ES-I3 (cell line): ENCODE results near the gene PRKCZ.

Experiments used
- H3K36me3 ChIP-seq: 2 replicates; pipeline ENCODE4 v1.6.1; 2013; ENCODE audit warnings: mild to moderate bottlenecking, low read length, control low read depth, moderate library complexity; ENCODE audit not compliant: insufficient read depth
- H3K4me1 ChIP-seq: 2 replicates; pipeline ENCODE4 v1.6.1; 2013; ENCODE audit warnings: mild to moderate bottlenecking, control low read depth, low read length; ENCODE audit not compliant: insufficient read depth
- H3K9ac ChIP-seq: 2 replicates; pipeline ENCODE4 v1.6.1; 2013; ENCODE audit warnings: low read depth, mild to moderate bottlenecking, low read length, moderate library complexity
- H3K9me3 ChIP-seq: 2 replicates; pipeline ENCODE4 v1.6.1; 2013; ENCODE audit warnings: mild to moderate bottlenecking, low read length, moderate library complexity; ENCODE audit not compliant: control insufficient read depth, insufficient read depth

PRKCZ gene

DNA sequence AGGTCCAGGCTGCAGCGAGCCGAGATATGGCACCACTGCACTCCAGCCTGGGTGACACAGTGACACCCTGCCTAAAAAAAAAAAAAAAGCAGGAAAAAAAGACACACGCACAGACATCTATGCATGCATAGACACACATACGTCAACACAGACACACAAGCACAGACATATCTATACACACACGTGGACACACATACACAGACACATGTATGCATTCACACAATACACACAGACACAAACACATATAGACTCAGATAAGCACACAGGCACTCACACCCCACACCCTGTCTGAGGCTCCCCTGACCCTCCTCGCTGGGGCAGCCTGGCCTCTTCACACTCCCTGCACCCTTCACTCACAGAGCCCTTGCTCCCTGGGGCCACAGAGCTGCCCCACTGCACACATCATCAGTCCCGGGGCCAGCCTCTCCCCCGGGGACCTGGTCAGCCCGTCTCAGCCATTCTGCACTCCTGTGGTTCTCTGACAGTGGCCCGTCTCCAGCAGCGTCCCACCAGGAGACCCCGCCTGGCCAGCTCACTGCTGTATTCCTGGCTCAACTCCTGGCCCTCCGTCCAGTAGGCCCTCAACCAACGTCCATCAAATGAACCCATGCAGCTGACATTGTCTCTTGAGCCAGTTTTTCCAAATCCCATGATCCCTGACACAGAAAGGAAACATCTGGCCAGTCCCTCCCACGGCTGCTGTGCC, 4.6 kb upstream of the PRKCZ start:
- Histone ChIP-seq H3K4me1 (peaks cover 3% of the 10 kb centered on the region; the same call in 1 of the 2 replicates), H3K9ac (no peak overlapping the region), H3K9me3 (no peaks in the 10 kb centered on the region), H3K36me3 (no peaks in the 10 kb centered on the region)

GRCh38 chr1:2046174-2046917, 3.9 kb upstream of the PRKCZ start:
- Histone ChIP-seq H3K36me3 (no peaks in the 10 kb centered on the region), H3K4me1 (peaks cover 3% of the 10 kb centered on the region; the same call in 1 of the 2 replicates), H3K9ac (no peak overlapping the region), H3K9me3 (no peaks in the 10 kb centered on the region)

DNA sequence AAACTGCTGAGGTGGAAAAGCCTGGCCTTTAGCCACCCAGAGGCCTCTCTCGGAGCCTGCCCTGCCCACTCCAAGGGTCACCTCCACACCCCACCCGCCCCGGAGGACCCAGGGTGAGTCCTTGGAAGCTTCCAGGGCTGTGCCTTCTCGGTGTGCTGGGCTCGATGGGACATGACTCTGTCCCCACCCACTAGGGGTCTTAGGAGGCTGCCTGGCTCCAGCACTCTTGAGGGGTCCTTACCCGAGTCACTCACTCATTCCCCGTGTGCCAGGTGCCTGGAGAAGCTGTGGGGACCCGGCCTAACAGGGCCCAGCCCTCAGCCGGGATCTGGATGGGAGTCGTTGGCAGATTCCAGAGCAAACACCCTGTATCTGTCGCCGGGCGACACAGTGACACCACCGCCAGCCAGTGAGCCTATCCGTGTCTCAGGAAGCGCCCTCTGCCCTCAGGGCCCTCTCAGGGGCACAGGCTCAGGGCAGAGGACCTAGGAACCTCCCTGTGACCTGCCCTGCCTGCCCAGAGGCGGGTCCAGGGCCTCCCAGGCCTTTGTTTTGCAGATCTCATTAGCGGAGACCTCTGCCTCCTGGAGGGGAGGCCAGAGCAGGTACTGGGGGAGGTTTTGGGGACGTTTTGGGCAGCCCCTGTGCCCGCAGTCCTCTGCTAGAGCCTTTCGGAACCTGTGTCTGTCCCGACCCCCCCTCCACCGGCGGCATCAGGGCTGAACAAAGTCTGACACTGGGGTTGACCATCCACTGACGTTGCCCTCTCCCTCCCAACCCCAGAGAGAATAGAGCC, 3.1 kb upstream of the PRKCZ start:
- Histone ChIP-seq H3K4me1 (peaks cover 3% of the 10 kb centered on the region; the same call in 1 of the 2 replicates), H3K36me3 (no peaks in the 10 kb centered on the region), H3K9ac (peak overlapping the region; percentile 43; the same call in 1 of the 2 replicates), H3K9me3 (no peaks in the 10 kb centered on the region)

DNA sequence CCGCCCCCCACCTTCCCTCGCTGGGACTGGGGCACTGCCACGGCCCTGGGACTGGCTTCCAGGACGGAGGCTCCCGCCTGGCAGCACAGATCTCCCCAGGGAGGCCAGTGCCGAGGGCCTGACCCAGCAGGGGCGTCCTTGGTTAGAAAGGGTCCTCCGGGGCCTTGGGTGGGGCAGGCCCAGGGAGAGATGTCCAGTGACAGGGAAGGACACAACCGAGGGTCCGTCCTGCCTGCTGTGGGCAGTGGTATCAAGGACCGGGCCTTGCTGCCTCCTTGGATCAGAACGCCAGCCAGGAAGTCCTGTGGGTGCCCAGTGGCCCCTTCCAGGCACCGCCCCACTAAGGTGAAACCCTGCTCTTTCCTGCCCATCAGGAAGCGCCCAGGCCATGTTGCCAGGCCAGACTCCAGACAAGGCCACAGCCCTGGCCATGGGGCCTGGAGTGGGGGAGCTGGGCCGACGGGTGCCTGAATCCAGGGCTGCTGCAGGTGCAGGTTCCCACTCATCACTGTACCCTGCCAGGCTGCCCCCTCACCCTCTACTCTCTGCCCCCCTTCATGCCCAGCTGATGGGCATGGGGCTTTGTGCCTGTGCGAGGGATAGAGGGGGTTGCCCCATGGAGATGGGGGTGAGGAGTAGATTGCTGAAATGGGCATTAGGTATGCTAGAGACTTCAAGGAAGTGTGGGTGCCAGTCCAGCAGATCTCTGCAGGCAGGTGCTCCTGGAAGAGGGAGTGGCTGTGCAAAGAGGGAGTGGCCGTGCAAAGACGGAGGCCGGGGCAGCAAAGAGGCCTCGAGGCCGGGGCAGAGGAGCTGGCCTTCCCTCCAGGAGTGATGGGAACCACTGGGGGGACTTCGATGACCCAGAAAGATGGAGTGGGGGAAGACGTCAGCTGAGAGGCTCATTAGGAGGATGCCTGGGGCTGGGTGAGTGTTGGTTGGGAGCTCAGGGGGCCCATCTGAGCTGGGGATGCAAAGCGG, 2.2 kb upstream of the PRKCZ start:
- no peak overlapping the region for H3K9ac ChIP-seq

GRCh38 chr1:2049225-2049717, 940 bp upstream of the PRKCZ start:
- Histone ChIP-seq H3K9me3 (no peaks in the 10 kb centered on the region), H3K36me3 (no peaks in the 10 kb centered on the region), H3K9ac (peak overlapping the region; percentile 83), H3K4me1 (peaks cover 3% of the 10 kb centered on the region; the same call in 1 of the 2 replicates)

More for the DNA sequence above, 2.2 kb upstream of the PRKCZ start:
- H3K36me3 ChIP-seq = no peaks in the 10 kb centered on the region
- H3K4me1 ChIP-seq = peaks cover 3% of the 10 kb centered on the region; the same call in 1 of the 2 replicates
- H3K9me3 ChIP-seq = no peaks in the 10 kb centered on the region

DNA sequence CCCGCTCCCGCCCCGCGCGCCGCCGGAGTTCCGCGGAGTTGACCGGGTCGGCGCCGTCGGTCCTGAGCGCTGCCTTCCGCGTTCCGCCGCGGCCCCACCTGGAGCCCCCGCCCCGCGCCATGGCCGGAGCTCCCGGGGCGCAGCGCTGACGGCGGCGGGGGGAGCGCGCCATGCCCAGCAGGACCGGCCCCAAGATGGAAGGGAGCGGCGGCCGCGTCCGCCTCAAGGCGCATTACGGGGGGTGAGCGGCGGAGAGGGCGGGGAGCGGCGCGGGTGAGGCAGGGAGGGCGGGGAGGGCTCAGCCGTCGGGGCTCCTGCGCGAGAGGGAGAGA, 216 bp downstream of the PRKCZ start:
- peak overlapping the region; percentile 85 for H3K9ac ChIP-seq
- H3K4me1 ChIP-seq = peaks cover 3% of the 10 kb centered on the region; the same call in 1 of the 2 replicates
- H3K9me3 ChIP-seq = no peaks in the 10 kb centered on the region
- no peaks in the 10 kb centered on the region for H3K36me3 ChIP-seq

- Histone ChIP-seq H3K4me1 (peaks cover 3% of the 10 kb centered on the region; the same call in 1 of the 2 replicates), H3K9ac (peak overlapping the region; percentile 85), H3K9me3 (no peaks in the 10 kb centered on the region), H3K36me3 (no peaks in the 10 kb centered on the region)
Measured at GRCh38 chr1:2050793-2051682, 827 bp downstream of the PRKCZ start.

DNA sequence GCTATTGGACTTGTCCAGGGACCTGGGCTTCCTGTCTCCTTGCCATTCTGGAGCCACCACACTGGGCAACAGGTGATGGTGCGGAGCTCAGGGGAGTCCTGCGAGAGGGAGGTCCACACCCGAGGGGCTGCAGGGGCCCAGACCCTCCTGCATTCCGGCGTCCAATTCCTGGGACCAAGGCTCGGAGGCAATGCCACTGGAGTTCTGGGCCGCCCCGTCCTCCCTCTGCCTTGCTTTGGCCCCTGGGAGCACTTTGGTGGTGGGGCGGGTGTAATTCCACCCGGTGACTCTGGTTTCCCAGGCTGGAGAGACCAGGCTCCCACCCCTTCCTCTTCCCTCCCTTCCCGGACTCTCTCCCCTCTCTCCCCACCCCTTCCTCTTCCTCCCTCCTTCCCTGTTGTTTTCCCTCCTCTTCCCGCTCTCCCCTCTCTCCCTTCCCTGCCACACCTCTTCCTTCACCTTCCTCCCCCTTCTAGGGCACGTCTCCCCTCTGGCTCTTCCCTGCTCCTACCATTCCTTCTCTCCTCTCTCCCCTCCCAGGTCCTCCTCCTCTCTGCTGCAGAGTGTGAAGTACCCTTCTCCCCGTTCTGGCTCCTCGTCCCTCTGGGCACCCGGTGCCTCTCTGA, 2.0 kb downstream of the PRKCZ start:
- Histone ChIP-seq H3K9ac (no peak overlapping the region), H3K9me3 (no peaks in the 10 kb centered on the region), H3K4me1 (peaks cover 3% of the 10 kb centered on the region; the same call in 1 of the 2 replicates), H3K36me3 (no peaks in the 10 kb centered on the region)

DNA sequence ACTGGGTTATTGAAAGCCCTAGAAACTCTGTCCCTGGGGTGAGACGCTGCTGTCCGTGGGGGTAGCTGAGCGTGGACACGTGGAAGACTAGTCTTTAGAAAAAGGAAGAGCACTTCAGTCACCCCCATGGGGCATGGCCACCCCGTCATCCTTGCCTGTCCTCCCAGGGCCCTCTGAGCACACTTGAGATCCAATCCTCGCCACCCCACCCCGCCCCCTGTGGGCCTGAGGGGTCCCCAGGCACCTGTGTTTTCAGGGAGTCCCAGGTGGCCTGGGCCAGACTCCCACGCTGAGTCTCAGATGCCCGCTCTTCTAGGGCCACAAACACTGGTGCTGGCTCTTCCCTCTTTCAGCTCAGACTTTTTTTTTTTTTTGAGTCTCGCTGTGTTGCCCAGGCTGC, 2.5 kb downstream of the PRKCZ start:
- Histone ChIP-seq H3K9me3 (no peaks in the 10 kb centered on the region), H3K9ac (no peak overlapping the region), H3K36me3 (no peaks in the 10 kb centered on the region), H3K4me1 (peaks cover 3% of the 10 kb centered on the region; the same call in 1 of the 2 replicates)

- no peaks in the 10 kb centered on the region for H3K9me3 ChIP-seq
- H3K4me1 ChIP-seq = peaks cover under 1% of the 10 kb centered on the region; the same call in 1 of the 2 replicates
- no peaks in the 10 kb centered on the region for H3K36me3 ChIP-seq
- no peak overlapping the region for H3K9ac ChIP-seq
Measured at GRCh38 chr1:2053217-2053616, 3.0 kb downstream of the PRKCZ start.

GRCh38 chr1:2053784-2054376, 3.7 kb downstream of the PRKCZ start:
- Histone ChIP-seq H3K36me3 (0 out of 2 replicates have a peak, but pooled peaks cover 2% of the 10 kb centered on the region), H3K9ac (no peak overlapping the region), H3K9me3 (no peaks in the 10 kb centered on the region), H3K4me1 (no peaks in the 10 kb centered on the region; the same call in 1 of the 2 replicates)

DNA sequence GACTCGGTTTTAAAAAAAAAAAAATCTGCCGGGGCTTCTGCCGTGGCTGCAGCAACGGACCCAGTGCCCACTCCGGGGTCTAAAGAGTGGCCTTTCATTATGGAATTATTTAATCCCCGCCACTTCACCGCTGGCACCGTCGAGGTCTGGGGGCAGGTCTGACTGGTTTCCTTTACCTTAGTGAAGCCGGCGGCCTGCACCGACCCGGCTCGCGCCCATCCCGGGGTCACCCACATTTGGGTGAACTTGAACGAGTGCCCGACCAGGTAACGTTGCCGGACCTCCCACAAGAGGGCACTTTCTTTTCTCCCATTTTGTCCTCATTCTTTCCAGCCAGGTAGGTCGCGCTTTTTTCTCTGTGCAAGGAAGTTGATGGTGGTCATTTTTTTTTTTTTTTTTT, 4.3 kb downstream of the PRKCZ start:
- H3K4me1 ChIP-seq = no peaks in the 10 kb centered on the region
- H3K9ac ChIP-seq = no peak overlapping the region
- no peaks in the 10 kb centered on the region for H3K9me3 ChIP-seq
- H3K36me3 ChIP-seq = 0 out of 2 replicates have a peak, but pooled peaks cover 5% of the 10 kb centered on the region
